NCI-H2029 (cell line): ENCODE results near the gene KLC3.
"Not testable (repeated sequence)": the region's sequence is repeated elsewhere in the genome, so short reads cannot be mapped to it uniquely, and the experiment has no call there.

Experiments used
- DNase-seq: peaks from one replicate; lab custom pipeline; 2025; lab: John Stamatoyannopoulos, UW

The KLC3 gene

GRCh38 chr19:45340232-45340898 is at the start of gene KLC3:
TSS of gene KLC3 (plus strand) at chr19:45340750. CDS start at chr19:45345542, 4,792 bp downstream.
- peak; percentile 9 for DNase-seq

GRCh38 chr19:45291834-45292233 is 48.7 kb upstream of the KLC3 start:
- DNase-seq: no peak

GRCh38 chr19:45293682-45294081 is 46.9 kb upstream of the KLC3 start:
- no peak for DNase-seq

- peak; percentile 5 for DNase-seq
Observed at GRCh38 chr19:45294291-45295029, 46.1 kb upstream of the KLC3 start.

GRCh38 chr19:45295873-45296272 is 44.7 kb upstream of the KLC3 start:
- no peak for DNase-seq

- DNase-seq: no peak
Observed at GRCh38 chr19:45296355-45296754, 44.2 kb upstream of the KLC3 start.

GRCh38 chr19:45297674-45298073 is 42.9 kb upstream of the KLC3 start:
- no peak for DNase-seq

GRCh38 chr19:45298264-45298663 is 42.3 kb upstream of the KLC3 start:
- DNase-seq: no peak

GRCh38 chr19:45299719-45300118 is 40.8 kb upstream of the KLC3 start:
- no peak for DNase-seq

GRCh38 chr19:45302416-45302815 is 38.1 kb upstream of the KLC3 start:
- DNase-seq: no peak

GRCh38 chr19:45303269-45304060 is 37.1 kb upstream of the KLC3 start:
- DNase-seq: no peak

- DNase-seq: no peak
Observed at GRCh38 chr19:45304141-45304926, 36.2 kb upstream of the KLC3 start.

- no peak for DNase-seq
Observed at GRCh38 chr19:45305007-45305406, 35.5 kb upstream of the KLC3 start.

GRCh38 chr19:45305421-45305820 is 35.1 kb upstream of the KLC3 start:
- no peak for DNase-seq

- DNase-seq: no peak
Observed at GRCh38 chr19:45306040-45306439, 34.5 kb upstream of the KLC3 start.

GRCh38 chr19:45306518-45307027 is 34.0 kb upstream of the KLC3 start:
- DNase-seq: peak; percentile 93

GRCh38 chr19:45307361-45307760 is 33.2 kb upstream of the KLC3 start:
- no peak for DNase-seq

GRCh38 chr19:45309322-45309721 is 31.2 kb upstream of the KLC3 start:
- not testable (repeated sequence) for DNase-seq

GRCh38 chr19:45311621-45312020 is 28.9 kb upstream of the KLC3 start:
- no peak for DNase-seq

- not testable (repeated sequence) for DNase-seq
Observed at GRCh38 chr19:45312285-45312684, 28.3 kb upstream of the KLC3 start.

GRCh38 chr19:45314708-45315245 is 25.8 kb upstream of the KLC3 start:
- DNase-seq: no peak
